Memory B cell (primary cell): ENCODE data around the gene DNM2.
A peak's percentile ranks its signal among the peaks of the same experiment; 100 is the strongest.

ENCODE experiments used
- ATAC-seq: fragments of 150-1000 bp; cut with Tn5 transposase; 2 replicates; pipeline ENCODE4 v1.10.0; 2021; ENCODE audit warnings: low read depth, mild to moderate bottlenecking, moderate library complexity
- DNase-seq, 2 donors: peaks; one replicate each; pipeline ENCODE4 v3.0.0; 2022; ENCODE audit warnings: low spot score in 2 of 2
- H3K27ac Mint-ChIP-seq: one replicate; pipeline ENCODE4 v1.8.0; 2022; ENCODE audit warnings: mild to moderate bottlenecking, moderate library complexity, mixed read lengths
- H3K27me3 Mint-ChIP-seq: one replicate; pipeline ENCODE4 v1.8.0; 2022; ENCODE audit warnings: mixed read lengths
- H3K36me3 Mint-ChIP-seq: one replicate; pipeline ENCODE4 v1.8.0; 2022; ENCODE audit warnings: mild to moderate bottlenecking, mixed read lengths
- H3K4me1 Mint-ChIP-seq: one replicate; pipeline ENCODE4 v1.8.0; 2022; ENCODE audit warnings: mixed read lengths
- H3K4me3 Mint-ChIP-seq: one replicate; pipeline ENCODE4 v1.8.0; 2022; ENCODE audit warnings: mild to moderate bottlenecking, moderate library complexity, mixed read lengths
- H3K9me3 Mint-ChIP-seq: one replicate; pipeline ENCODE4 v1.8.0; 2022; ENCODE audit warnings: mixed read lengths

The DNM2 gene

DNA sequence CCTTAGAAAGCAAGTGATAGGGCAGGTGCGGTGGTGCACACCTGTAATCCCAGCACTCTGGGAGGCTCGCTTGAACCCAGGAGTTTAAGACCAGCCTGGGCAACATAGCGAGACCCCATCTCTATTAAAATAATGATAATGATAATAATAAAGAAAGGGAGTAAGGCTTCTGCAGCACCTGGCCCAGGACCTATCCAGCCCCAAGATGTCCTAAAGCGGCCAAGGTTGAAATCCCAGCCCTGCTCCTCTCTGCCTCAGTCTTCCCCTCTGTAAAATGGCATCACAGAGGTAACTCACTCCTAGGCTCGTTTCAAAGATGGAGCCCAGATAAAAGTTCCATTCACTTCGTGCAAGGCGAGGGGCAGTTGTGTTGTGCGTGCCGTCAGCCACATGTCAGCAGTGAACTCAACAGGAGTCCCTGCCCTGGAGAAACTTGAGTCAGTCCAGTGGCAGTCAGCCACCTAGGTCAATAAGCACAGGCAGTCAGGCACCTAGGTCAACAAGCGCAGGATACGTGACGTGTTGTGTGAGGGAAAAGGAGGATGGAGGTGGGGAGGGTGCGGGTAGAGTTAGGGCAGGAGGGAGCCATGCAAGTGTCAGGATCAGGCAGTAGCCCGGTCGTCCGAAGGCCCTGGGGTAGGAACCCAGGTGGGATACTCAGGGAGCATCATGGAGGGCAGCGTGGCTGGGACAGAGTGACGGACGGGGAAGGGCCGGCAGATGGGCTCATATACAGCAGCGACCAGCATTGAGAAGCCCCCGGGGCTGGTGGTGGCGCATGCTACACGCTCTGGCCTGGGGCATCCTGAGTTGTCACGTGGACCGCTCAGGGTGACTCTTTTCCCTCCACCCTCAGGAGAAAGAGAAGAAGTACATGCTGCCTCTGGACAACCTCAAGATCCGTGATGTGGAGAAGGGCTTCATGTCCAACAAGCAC lies 101.5 kb downstream of the DNM2 start:
- H3K9me3 Mint-ChIP-seq, result no peaks in the 10 kb centered on the region
- peak overlapping the region; percentile 62 for H3K27ac Mint-ChIP-seq
- H3K4me3 Mint-ChIP-seq, result no peak overlapping the region

DNA sequence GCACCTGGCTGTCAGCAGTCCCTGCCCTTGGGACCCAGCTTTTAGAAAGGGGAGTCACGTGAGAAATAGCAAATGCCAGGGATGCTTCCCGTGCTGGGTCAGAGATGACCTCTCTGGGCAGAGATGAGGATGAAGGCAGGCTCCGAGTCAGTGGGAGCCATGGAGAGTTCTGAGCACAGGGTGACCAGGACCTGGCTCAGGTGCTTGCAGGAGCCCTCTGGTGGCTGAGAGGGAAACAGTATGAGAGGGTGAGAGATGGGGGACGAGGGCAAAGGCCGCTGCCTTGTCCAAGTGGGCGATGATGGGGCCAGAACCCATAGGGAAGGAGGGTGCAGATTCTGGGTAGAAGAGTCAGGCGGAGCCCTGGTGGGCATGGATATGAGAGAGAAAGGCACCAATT lies 102.3 kb downstream of the DNM2 start:
- H3K27ac Mint-ChIP-seq, result peak overlapping the region; percentile 62
- peak; percentile 41 for ATAC-seq
- no peaks in the 10 kb centered on the region for H3K27me3 Mint-ChIP-seq
- peaks cover 15% of the 10 kb centered on the region for H3K36me3 Mint-ChIP-seq
- H3K4me3 Mint-ChIP-seq, result no peak overlapping the region
- DNase-seq, result no peak
- no peaks in the 10 kb centered on the region for H3K4me1 Mint-ChIP-seq
- no peaks in the 10 kb centered on the region for H3K9me3 Mint-ChIP-seq

More for the DNA sequence above, 101.5 kb downstream of the DNM2 start:
- peaks cover 18% of the 10 kb centered on the region for H3K36me3 Mint-ChIP-seq
- ATAC-seq, result no peak
- DNase-seq, result no peak
- H3K27me3 Mint-ChIP-seq, result no peaks in the 10 kb centered on the region
- H3K4me1 Mint-ChIP-seq, result no peaks in the 10 kb centered on the region

DNA sequence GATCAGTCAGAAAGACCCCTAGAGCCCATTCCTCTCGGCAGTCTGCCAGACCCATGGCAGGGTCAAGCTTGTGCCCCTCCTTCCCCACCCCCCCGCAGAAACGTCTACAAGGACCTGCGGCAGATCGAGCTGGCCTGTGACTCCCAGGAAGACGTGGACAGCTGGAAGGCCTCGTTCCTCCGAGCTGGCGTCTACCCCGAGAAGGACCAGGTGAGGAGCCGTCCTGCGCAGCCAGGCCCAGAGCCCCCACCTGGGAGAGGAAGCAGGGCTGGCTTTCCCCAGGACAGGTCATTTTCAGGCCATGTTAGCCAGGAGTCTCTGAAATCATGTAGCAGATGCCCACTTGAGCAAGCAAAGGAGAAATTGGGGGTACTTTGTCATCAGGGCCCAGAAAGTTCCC lies 105.8 kb downstream of the DNM2 start:
- H3K4me3 Mint-ChIP-seq, result no peak overlapping the region
- no peaks in the 10 kb centered on the region for H3K9me3 Mint-ChIP-seq
- no peak for DNase-seq
- no peaks in the 10 kb centered on the region for H3K27me3 Mint-ChIP-seq
- no peak for ATAC-seq
- H3K36me3 Mint-ChIP-seq, result peaks cover 24% of the 10 kb centered on the region
- H3K27ac Mint-ChIP-seq, result no peak overlapping the region
- no peaks in the 10 kb centered on the region for H3K4me1 Mint-ChIP-seq

DNA sequence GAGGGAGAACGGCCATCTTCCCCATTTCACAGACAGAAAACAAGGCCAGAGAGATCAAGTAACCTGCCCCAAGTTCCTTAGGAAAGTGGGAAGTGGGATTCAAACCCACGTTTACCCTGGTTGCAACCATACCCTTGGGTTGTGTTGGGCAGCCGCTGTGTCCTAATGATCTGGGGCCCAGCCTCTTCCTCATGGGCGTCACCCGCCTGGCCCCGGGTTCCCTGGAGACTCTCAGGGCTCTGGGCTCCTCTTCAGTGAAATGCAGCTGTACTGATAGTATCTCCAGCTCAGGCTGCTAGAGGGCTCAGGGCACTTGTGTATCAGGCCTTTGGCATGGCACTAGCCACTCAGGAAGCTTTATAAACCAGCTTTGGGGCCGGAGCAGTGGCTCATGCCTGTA lies 108.4 kb downstream of the DNM2 start:
- Mint-ChIP-seq H3K27ac (no peak overlapping the region), H3K4me1 (no peaks in the 10 kb centered on the region), H3K36me3 (peaks cover 9% of the 10 kb centered on the region), H3K4me3 (no peak overlapping the region), H3K9me3 (no peaks in the 10 kb centered on the region), H3K27me3 (no peaks in the 10 kb centered on the region)
- no peak for DNase-seq
- ATAC-seq, result no peak

DNA sequence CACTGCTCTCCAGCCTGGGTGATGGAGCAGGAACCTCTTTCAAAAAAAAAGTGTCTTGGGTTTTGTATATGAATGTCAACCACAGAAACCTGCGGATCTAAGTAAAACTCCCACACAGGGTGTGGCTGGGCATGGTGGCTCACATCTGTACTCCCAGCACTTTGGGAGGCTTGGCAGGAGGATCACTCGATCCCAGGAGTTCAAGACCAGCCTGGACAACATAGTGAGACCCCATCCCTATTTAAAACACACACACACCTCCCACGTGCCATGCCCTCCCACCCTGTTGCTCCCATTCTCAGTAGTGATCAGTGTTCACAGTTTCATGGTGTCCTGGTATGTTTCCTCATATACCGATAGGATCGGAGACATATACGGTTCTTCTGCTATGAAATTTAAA lies 109.0 kb downstream of the DNM2 start:
- Mint-ChIP-seq H3K9me3 (no peaks in the 10 kb centered on the region), H3K27ac (no peak overlapping the region), H3K36me3 (peaks cover 9% of the 10 kb centered on the region), H3K4me1 (no peaks in the 10 kb centered on the region), H3K27me3 (no peaks in the 10 kb centered on the region), H3K4me3 (no peak overlapping the region)
- DNase-seq, result no peak
- ATAC-seq, result no peak

DNA sequence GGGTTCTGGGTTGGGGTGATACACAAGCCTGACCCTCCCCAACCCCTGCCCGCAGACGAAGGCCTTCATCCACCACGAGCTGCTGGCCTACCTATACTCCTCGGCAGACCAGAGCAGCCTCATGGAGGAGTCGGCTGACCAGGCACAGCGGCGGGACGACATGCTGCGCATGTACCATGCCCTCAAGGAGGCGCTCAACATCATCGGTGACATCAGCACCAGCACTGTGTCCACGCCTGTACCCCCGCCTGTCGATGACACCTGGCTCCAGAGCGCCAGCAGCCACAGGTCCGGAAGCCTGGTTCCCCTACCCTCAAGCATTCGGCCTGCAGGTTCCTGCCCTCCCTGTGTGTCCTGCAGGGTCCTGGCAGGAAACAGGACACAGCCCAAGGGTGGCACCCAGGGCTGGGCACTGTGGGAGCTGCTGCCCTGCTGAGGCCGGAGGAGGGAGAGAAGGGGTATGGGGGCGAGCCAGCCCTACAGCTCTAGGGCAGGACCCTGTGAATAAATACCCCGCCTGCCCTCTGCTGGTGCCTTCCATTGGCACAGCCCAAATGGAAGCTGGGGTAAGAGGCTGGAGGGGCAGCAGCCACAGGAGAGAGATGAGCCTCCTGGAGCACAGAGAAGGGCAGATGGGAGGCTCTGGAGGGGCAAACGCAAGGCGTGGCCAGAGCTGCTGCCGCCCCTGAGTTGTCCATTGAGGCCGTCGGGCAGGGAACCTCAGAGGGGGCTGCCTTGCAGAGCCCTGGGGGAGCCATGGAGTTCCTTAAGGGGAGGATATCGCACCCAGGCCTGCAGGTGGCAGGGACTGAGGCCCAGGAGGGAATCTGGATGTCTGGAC lies 111.3 kb downstream of the DNM2 start:
- Mint-ChIP-seq H3K27me3 (no peaks in the 10 kb centered on the region), H3K4me3 (no peak overlapping the region), H3K4me1 (no peaks in the 10 kb centered on the region), H3K36me3 (peaks cover 12% of the 10 kb centered on the region), H3K9me3 (no peaks in the 10 kb centered on the region), H3K27ac (no peak overlapping the region)
- peak; percentile 24 for ATAC-seq
- no peak for DNase-seq

DNA sequence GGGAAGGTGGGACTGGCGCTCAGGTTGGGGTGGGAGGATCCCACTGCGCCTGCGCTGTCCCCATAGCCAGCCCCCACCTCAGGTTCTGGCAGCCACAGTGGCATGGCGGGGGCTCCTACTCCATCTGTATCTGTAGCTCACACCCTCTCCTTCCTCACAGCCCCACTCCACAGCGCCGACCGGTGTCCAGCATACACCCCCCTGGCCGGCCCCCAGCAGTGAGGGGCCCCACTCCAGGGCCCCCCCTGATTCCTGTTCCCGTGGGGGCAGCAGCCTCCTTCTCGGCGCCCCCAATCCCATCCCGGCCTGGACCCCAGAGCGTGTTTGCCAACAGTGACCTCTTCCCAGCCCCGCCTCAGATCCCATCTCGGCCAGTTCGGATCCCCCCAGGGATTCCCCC lies 112.1 kb downstream of the DNM2 start:
- no peak for ATAC-seq
- Mint-ChIP-seq H3K27me3 (no peaks in the 10 kb centered on the region), H3K4me3 (no peak overlapping the region), H3K4me1 (no peaks in the 10 kb centered on the region), H3K9me3 (no peaks in the 10 kb centered on the region), H3K36me3 (peaks cover 12% of the 10 kb centered on the region), H3K27ac (no peak overlapping the region)
- DNase-seq, result no peak

DNA sequence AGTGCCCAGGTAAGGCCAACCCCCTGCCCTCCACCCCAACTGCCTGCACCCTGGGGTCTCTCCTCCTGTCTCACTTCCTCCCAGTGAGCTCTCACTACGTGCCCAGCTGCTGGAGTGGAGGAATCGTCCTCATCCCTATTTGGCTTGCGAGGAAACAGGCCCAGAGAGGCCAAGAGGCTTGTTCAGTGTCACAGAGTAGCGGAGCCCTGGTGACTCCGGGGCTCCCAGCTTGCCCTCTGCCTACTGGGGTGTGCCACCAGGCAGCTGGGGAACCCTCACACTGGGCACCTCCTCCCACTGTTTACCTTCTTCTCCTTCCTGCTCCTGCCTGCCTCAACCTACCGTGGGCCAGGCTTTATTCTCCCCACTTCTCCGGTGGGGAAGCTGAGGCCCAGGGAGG lies 112.5 kb downstream of the DNM2 start:
- no peak overlapping the region for H3K27ac Mint-ChIP-seq

DNA sequence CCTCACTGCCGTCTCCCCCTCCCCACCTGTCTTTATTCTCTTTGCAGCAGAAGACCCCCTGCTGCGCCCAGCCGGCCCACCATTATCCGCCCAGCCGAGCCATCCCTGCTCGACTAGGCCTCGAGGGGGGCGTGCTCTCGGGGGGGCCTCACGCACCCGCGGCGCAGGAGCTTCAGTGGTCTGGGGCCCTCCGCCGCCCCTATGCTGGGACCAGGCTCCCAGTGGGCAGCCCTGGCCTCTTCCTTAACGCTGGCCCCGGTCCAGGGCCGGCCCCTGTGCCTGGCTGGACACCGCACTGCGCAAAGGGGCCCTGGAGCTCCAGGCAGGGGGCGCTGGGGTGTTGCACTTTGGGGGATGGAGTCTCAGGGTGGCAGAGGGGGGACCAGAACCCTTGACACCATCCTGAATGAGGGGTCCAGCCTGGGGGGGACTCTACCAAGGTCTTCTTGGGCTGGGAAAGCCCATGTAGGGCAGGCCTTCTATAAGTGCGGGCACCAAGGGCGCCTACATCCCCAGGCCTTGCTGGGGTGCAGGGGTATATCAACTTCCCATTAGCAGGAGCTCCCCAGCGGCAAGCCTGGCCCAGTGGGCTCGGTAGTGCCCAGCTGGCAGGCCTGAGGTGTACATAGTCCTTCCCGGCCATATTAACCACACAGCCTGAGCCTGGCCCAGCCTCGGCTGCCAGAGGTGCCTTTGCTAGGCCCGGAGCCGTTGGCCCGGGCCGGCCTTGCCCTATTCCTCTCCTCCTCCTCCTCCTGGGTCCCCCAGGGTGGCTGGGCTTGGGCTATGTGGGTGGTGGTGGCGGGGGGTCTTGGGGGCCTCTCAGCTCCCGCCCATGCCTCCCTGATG lies 113.3 kb downstream of the DNM2 start:
- H3K9me3 Mint-ChIP-seq, result peaks cover 1% of the 10 kb centered on the region
- ATAC-seq (no peak), DNase-seq (no peak)
- peaks cover 4% of the 10 kb centered on the region for H3K4me1 Mint-ChIP-seq
- H3K36me3 Mint-ChIP-seq, result peaks cover 8% of the 10 kb centered on the region
- H3K4me3 Mint-ChIP-seq, result no peak overlapping the region
- no peaks in the 10 kb centered on the region for H3K27me3 Mint-ChIP-seq
- H3K27ac Mint-ChIP-seq, result no peak overlapping the region

More for the DNA sequence above, 112.5 kb downstream of the DNM2 start:
- Mint-ChIP-seq H3K9me3 (no peaks in the 10 kb centered on the region), H3K27me3 (no peaks in the 10 kb centered on the region), H3K36me3 (peaks cover 10% of the 10 kb centered on the region), H3K4me1 (peaks cover under 1% of the 10 kb centered on the region), H3K4me3 (no peak overlapping the region)
- DNase-seq (no peak), ATAC-seq (no peak)

DNA sequence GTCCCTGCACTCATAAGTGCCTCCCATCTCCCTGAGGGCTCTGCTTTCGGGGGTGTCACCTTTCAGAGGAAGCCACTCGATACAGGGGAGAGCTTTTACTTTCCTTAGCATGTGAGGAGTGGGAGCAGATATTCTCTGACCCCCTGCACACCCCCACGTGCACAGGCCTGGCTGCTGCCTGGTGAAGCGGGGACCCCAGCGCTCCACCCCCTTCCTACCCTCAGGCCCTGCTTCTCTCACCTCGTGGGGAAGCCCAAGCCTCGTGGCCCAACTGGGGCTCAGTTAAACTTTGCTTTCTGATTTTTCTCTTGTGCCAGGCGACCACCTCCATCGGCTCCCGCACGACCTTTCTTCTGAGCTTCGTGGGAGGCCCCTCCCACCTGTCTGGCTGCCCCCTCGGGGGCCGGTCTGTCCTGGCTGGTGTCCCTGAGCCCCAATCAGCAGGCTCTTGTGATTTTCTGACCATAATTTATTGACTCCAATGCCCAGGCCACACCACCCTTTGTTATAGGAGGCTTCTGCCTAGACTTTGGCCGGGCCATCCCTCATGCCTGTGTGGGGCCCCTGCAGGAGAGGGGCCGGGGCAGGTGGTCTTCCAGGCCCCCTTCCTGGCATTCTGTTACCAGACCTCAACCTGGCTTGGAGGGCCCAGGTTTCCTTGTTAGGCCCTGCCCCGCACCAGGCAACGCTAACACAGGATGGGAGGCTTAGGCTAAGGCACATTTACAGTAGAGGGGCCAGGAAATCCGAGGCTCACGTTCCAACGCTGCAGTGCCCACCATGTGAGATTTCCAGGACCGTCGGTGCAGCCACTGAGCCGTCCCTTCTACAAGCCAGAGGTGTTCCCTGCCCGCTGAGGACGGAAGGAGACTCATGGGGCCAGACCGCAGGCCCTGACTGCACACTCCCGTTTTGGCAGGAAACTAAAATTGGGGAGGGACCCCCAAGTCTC lies 114.4 kb downstream of the DNM2 start:
- Mint-ChIP-seq H3K4me1 (peaks cover 8% of the 10 kb centered on the region), H3K27ac (peak overlapping the region; percentile 20), H3K9me3 (peaks cover 4% of the 10 kb centered on the region), H3K4me3 (no peak overlapping the region), H3K36me3 (peaks cover 7% of the 10 kb centered on the region), H3K27me3 (no peaks in the 10 kb centered on the region)
- DNase-seq (no peak), ATAC-seq (no peak)

DNA sequence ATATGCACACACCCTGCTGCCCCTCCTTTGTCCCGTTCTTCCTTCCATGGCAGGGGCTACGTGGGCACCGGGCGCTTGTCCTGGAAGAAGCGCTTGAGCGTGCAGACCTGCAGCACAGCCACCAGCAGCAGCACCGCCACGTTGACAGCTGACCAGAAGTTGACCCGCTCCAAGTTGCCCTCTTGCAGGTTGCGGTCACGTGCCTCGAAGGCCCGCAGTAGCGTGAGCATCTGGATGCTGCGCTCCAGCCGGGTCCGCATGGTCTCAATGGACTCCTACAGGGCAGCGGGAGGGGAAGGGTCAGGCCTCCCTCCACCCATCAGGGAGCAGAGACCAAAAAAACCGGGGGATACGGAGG lies 115.0 kb downstream of the DNM2 start:
- no peak overlapping the region for H3K4me3 Mint-ChIP-seq
- H3K27ac Mint-ChIP-seq, result no peak overlapping the region
- DNase-seq, result no peak
- ATAC-seq, result no peak
- peaks cover 8% of the 10 kb centered on the region for H3K4me1 Mint-ChIP-seq
- peaks cover 7% of the 10 kb centered on the region for H3K36me3 Mint-ChIP-seq
- no peaks in the 10 kb centered on the region for H3K27me3 Mint-ChIP-seq
- peaks cover 4% of the 10 kb centered on the region for H3K9me3 Mint-ChIP-seq

DNA sequence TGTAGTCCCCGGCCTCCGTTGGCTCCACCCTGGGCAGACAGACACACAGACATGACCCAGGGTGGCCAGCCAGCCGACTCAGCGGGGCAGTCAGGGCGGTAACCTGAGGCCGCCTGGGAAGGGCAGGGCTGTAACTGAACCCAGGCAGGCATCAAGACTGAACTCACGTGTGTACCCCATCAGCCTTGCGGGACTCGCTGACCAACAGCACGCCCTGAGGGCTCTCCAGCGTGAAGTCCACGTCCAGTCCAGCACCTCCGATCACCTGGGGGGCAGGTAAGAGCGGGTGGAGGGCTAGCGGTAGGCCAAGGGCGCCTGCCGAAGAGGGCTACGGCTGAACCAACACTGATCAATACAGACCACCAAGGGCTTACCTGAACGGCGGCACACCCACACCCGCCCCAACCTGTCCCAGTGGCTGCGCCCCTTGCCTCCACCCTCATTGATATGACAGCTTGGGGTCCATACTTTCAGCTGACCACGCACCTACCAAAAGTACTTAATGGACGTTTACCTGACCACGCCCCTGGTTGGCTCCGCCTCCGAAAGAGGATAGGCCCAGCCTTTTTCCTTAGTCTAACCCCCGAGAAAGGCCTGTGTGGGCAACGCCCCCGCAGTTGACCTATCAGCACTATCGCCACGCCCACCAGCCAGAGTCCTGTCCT lies 117.3 kb downstream of the DNM2 start:
- Mint-ChIP-seq H3K9me3 (peaks cover 7% of the 10 kb centered on the region), H3K4me1 (peaks cover 11% of the 10 kb centered on the region), H3K27ac (peak overlapping the region; percentile 99), H3K27me3 (peaks cover 1% of the 10 kb centered on the region), H3K4me3 (peak overlapping the region; percentile 99), H3K36me3 (peaks cover 7% of the 10 kb centered on the region)
- no peak for ATAC-seq
- no peak for DNase-seq
